ENCODE results near the gene UGT1A4.

The UGT1A4 gene

GRCh38 chr2:233801357-233802131 lies 83.0 kb downstream of the UGT1A4 start:
- Mint-ChIP-seq H3K4me3 (no peak overlapping the region), H3K9me3 (peaks cover 4% of the 10 kb centered on the region), H3K4me1 (peaks cover 6% of the 10 kb centered on the region), H3K27me3 (peaks cover 37% of the 10 kb centered on the region), H3K36me3 (no peaks in the 10 kb centered on the region), H3K27ac (no peak overlapping the region)
- no peak for ATAC-seq

DNA sequence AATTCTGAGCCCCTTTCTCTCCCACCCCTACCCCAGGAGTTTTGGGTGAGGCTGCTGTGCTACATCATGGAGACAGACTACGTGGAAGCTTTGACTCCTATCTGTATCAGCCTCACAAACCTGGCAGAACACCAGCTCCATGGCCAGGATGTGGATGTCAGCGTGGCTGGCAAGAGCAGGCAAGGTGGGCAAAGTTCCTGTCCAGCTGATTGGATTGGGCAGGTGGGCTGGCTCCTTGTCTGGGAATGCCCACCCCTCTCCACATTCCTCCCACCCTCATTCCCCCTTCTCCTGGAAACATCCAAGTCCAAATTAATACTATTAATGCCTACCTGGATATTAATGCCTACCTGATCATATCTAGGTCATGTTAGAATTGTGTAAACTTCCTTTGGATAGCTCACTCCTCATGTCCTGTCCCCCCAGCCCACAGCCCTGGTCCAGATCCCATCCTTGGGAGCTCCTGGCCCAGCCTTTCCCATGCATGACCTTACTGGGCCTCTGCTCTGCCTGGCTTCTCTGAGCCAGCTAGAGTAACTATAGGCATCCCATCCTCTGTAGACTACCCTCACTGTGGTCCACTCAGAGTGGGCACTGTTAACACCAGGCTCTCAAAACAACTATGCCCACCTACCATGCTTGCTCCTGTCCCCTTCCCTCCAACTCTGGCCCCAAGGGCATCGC lies 83.7 kb downstream of the UGT1A4 start:
- no peak overlapping the region for H3K4me3 Mint-ChIP-seq
- H3K4me1 Mint-ChIP-seq = peaks cover 6% of the 10 kb centered on the region
- peaks cover 37% of the 10 kb centered on the region for H3K27me3 Mint-ChIP-seq
- H3K27ac Mint-ChIP-seq = no peak overlapping the region
- no peak for ATAC-seq
- peaks cover 4% of the 10 kb centered on the region for H3K9me3 Mint-ChIP-seq
- H3K36me3 Mint-ChIP-seq = no peaks in the 10 kb centered on the region

DNA sequence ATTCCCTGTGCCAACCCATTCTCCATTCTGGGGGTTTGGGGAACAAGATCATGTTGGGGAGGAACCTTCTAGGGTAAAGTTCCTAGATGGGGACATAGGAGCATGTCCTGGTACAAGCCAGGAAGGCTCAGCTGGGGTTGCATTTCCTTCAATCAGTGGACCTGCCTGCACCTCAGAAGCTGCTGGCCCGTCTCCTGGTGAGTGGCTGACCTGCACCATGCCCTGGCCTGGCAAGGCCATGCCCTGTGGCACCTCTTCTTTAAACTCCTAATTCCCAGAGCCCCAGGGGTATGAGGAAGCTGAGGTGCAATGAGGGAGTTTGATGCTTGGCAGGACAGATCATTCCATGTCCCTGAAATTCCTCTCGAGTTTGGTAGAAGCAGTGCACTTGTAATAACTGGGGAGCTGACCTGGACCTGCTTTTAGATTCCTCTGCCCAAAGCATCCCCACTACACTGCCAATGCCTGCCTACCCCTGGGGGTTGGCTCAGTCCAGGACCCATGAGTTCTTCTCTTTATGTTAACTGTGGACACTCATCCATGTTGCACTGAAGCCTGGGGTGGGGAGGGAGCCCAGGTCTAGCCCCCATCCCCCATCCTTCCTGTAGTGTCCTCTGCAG lies 84.9 kb downstream of the UGT1A4 start:
- H3K27me3 Mint-ChIP-seq = peaks cover 33% of the 10 kb centered on the region
- no peaks in the 10 kb centered on the region for H3K36me3 Mint-ChIP-seq
- H3K4me3 Mint-ChIP-seq = no peak overlapping the region
- no peak overlapping the region for H3K27ac Mint-ChIP-seq
- H3K4me1 Mint-ChIP-seq = peaks cover 6% of the 10 kb centered on the region
- ATAC-seq = no peak
- peaks cover 4% of the 10 kb centered on the region for H3K9me3 Mint-ChIP-seq

DNA sequence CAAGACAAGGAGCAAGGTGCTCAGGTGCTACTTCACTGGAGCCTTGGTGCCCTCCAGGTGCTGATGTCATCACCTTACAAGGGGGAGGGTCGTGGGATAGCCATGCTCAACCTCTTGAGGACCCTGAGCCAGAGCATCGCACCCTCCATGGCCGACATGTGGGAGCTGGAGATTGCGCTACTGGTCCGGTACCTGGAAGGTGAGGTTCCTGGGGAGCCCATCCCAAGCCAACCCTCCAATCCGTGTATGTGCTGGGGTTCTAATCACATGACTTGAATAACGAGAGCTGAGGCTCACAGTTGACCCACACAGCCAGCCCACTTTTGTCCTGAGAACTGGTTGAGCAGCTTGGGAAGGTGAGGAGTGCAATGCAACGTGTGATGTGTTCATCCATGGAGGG lies 85.5 kb downstream of the UGT1A4 start:
- ATAC-seq = no peak
- peaks cover 6% of the 10 kb centered on the region for H3K4me1 Mint-ChIP-seq
- peaks cover 34% of the 10 kb centered on the region for H3K27me3 Mint-ChIP-seq
- no peak overlapping the region for H3K27ac Mint-ChIP-seq
- H3K9me3 Mint-ChIP-seq = peaks cover 4% of the 10 kb centered on the region
- H3K4me3 Mint-ChIP-seq = no peak overlapping the region
- no peaks in the 10 kb centered on the region for H3K36me3 Mint-ChIP-seq

DNA sequence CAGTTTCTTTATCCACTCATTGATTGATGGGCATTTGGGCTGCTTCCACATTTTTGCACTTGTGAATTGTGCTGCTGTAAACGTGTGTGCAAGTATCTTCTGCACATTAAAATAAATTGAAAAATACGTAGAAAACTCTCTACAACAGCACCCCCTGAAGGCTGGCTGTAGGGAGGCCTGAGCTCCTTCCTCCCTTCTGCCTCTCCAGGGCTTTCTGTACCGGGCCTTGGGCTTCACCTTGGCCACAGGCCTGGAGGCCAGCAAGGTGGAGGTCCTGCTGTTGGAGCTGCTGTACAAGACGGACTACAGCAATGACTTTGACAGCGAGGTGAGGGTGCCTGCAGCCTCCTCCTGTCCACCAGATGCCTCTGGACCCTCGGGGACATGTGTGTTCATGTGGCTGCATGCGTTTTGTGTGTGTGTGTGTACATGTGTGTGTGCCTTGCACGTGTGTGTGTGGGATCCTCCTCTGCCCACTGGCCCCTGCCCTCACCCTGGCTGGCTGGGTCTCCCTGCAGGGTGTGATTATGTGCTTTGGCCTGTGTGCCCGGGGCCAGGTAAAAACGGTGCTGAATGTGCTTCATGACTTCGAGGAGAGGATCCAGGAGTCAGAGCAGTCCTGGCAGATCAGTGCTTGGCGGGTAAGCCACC lies 88.8 kb downstream of the UGT1A4 start:
- H3K4me3 Mint-ChIP-seq = no peak overlapping the region
- H3K9me3 Mint-ChIP-seq = no peaks in the 10 kb centered on the region
- H3K36me3 Mint-ChIP-seq = no peaks in the 10 kb centered on the region
- no peak for ATAC-seq
- no peaks in the 10 kb centered on the region for H3K4me1 Mint-ChIP-seq
- no peak overlapping the region for H3K27ac Mint-ChIP-seq
- peaks cover 62% of the 10 kb centered on the region for H3K27me3 Mint-ChIP-seq

DNA sequence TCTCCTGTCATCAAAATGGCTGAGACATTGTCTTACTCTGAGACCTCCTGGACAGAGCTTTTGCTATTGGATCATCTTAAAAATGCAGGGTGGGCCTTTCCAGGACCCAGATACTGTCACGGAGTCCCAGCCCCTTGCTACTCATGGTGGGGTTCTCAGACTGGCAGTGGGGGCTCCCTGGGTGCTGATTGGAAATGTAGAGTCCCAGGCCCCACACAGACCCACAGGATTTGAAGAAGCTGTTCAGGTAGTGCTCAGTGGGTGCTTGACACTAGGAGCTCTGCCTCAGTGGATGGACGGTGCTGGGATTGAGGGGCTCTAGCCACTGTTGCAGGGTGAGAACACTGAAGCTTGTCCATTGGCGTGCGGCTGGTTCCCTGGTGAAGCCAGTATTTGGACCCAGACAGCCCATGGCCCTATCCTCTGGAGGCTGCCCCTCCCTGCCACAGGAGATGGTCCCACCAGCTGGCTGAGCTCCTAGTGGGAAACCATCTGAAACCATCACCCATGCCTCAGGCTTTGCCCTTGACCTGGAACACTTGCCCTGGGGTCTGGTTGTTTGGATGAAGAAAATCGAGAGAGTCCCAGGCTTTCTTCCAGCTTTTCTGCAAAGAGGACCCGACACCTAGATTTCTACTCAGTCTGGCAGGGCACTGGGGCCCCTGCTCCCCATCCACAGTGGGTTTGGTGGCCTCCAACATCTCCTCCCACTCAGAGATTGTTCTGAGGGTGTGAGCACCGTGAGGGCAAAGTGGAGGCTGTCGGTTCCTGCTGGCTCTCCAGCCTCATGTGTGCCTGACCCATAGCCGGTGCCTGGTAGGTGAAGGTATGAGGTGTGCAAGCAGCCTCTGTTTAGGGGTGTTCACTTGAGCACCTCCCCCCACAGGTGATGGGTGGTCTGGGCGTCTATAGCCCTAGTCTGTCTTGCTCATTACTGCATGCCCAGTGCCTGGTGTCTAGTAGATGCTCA lies 89.7 kb downstream of the UGT1A4 start:
- H3K36me3 Mint-ChIP-seq = no peaks in the 10 kb centered on the region
- H3K4me1 Mint-ChIP-seq = no peaks in the 10 kb centered on the region
- ATAC-seq = no peak
- no peaks in the 10 kb centered on the region for H3K9me3 Mint-ChIP-seq
- H3K27me3 Mint-ChIP-seq = peaks cover 53% of the 10 kb centered on the region
- H3K27ac Mint-ChIP-seq = no peak overlapping the region
- no peak overlapping the region for H3K4me3 Mint-ChIP-seq

- Mint-ChIP-seq H3K4me3 (no peak overlapping the region), H3K4me1 (no peaks in the 10 kb centered on the region), H3K27me3 (peaks cover 35% of the 10 kb centered on the region), H3K27ac (no peak overlapping the region), H3K9me3 (no peaks in the 10 kb centered on the region), H3K36me3 (no peaks in the 10 kb centered on the region)
- ATAC-seq = no peak
Observed at GRCh38 chr2:233810385-233810784, 91.8 kb downstream of the UGT1A4 start.

GRCh38 chr2:233811087-233811486 lies 92.6 kb downstream of the UGT1A4 start:
- peaks cover 35% of the 10 kb centered on the region for H3K27me3 Mint-ChIP-seq
- H3K4me3 Mint-ChIP-seq = no peak overlapping the region
- ATAC-seq = no peak
- no peaks in the 10 kb centered on the region for H3K9me3 Mint-ChIP-seq
- no peaks in the 10 kb centered on the region for H3K36me3 Mint-ChIP-seq
- no peaks in the 10 kb centered on the region for H3K4me1 Mint-ChIP-seq
- no peak overlapping the region for H3K27ac Mint-ChIP-seq

- H3K4me1 Mint-ChIP-seq = no peaks in the 10 kb centered on the region
- no peak overlapping the region for H3K4me3 Mint-ChIP-seq
- H3K9me3 Mint-ChIP-seq = no peaks in the 10 kb centered on the region
- H3K27me3 Mint-ChIP-seq = peaks cover 35% of the 10 kb centered on the region
- no peaks in the 10 kb centered on the region for H3K36me3 Mint-ChIP-seq
- H3K27ac Mint-ChIP-seq = no peak overlapping the region
- no peak for ATAC-seq
Observed at GRCh38 chr2:233811732-233812131, 93.2 kb downstream of the UGT1A4 start.

GRCh38 chr2:233813236-233814055 lies 94.9 kb downstream of the UGT1A4 start:
- Mint-ChIP-seq H3K9me3 (no peaks in the 10 kb centered on the region), H3K4me3 (no peak overlapping the region), H3K4me1 (no peaks in the 10 kb centered on the region), H3K36me3 (no peaks in the 10 kb centered on the region), H3K27ac (no peak overlapping the region), H3K27me3 (peaks cover 52% of the 10 kb centered on the region)
- ATAC-seq = no peak

- H3K9me3 Mint-ChIP-seq = no peaks in the 10 kb centered on the region
- ATAC-seq = no peak
- H3K27me3 Mint-ChIP-seq = peaks cover 51% of the 10 kb centered on the region
- H3K36me3 Mint-ChIP-seq = no peaks in the 10 kb centered on the region
- H3K27ac Mint-ChIP-seq = no peak overlapping the region
- no peaks in the 10 kb centered on the region for H3K4me1 Mint-ChIP-seq
- H3K4me3 Mint-ChIP-seq = no peak overlapping the region
Observed at GRCh38 chr2:233814056-233814835, 95.7 kb downstream of the UGT1A4 start.

GRCh38 chr2:233815861-233816260 lies 97.3 kb downstream of the UGT1A4 start:
- H3K27ac Mint-ChIP-seq = no peak overlapping the region
- H3K4me3 Mint-ChIP-seq = no peak overlapping the region
- no peaks in the 10 kb centered on the region for H3K4me1 Mint-ChIP-seq
- no peak for ATAC-seq
- no peaks in the 10 kb centered on the region for H3K9me3 Mint-ChIP-seq
- H3K36me3 Mint-ChIP-seq = no peaks in the 10 kb centered on the region
- peaks cover 50% of the 10 kb centered on the region for H3K27me3 Mint-ChIP-seq

- Mint-ChIP-seq H3K27ac (no peak overlapping the region), H3K27me3 (peaks cover 46% of the 10 kb centered on the region), H3K9me3 (no peaks in the 10 kb centered on the region), H3K4me3 (no peak overlapping the region), H3K4me1 (no peaks in the 10 kb centered on the region), H3K36me3 (no peaks in the 10 kb centered on the region)
- no peak for ATAC-seq
Observed at GRCh38 chr2:233816334-233816733, 97.8 kb downstream of the UGT1A4 start.
